ENCODE results near the gene COBLL1.

DNA sequence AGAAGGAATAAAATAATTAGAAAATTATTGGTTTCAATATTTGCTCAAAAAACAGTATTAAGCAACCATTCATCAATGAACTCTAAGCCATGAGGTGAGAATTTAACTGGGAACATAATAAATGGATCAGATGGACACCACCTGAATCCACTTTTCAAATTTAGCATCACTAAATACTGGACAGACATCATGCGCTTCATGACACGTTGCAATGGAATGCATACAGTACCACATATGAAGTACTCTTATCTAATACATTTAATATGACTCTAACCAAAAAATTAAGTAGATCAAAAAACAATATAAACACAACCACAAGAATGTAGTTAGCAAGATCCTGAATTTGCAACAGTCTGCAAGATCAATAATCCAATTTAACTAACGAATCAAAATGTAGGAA, 76.6 kb downstream of the COBLL1 start:
- no peak for TF ChIP-seq POLR2A (IDR thresholded peaks at IDR 0.05)
- TF ChIP-seq, protein P1, sequence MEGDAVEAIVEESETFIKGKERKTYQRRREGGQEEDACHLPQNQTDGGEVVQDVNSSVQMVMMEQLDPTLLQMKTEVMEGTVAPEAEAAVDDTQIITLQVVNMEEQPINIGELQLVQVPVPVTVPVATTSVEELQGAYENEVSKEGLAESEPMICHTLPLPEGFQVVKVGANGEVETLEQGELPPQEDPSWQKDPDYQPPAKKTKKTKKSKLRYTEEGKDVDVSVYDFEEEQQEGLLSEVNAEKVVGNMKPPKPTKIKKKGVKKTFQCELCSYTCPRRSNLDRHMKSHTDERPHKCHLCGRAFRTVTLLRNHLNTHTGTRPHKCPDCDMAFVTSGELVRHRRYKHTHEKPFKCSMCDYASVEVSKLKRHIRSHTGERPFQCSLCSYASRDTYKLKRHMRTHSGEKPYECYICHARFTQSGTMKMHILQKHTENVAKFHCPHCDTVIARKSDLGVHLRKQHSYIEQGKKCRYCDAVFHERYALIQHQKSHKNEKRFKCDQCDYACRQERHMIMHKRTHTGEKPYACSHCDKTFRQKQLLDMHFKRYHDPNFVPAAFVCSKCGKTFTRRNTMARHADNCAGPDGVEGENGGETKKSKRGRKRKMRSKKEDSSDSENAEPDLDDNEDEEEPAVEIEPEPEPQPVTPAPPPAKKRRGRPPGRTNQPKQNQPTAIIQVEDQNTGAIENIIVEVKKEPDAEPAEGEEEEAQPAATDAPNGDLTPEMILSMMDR (IDR thresholded peaks at IDR 0.05): no peak
